Uterus (tissue), 4 donors: ENCODE measurements around the gene SRP9. TPM values are rescaled to one million over a fixed set of nuclear protein-coding genes. Genes with fewer than 3 reads are reported as not detected.
"Not testable (repeated sequence)": the region's sequence is repeated elsewhere in the genome, so short reads cannot be mapped to it uniquely, and the experiment has no call there.

Source experiments
- DNase-seq, 2 donors: peaks; one replicate each; pipeline ENCODE4 v3.0.0-alpha.2; 2019 to 2020
- H3K27ac ChIP-seq, 2 donors: fragments of 200-600 bp; sonication (generic); 1 replicate in 1 of 2; 2 replicates in 1 of 2; pipeline ENCODE4 v1.5.1; 2016 to 2018
- H3K27me3 ChIP-seq, 2 donors: fragments of 200-600 bp; sonication (generic); one replicate each; pipeline ENCODE4 v1.5.1; 2018 to 2019; ENCODE audit warnings: control low read depth in 1 of 2
- H3K36me3 ChIP-seq, 2 donors: fragments of 200-600 bp; sonication (generic); one replicate each; pipeline ENCODE4 v1.5.1; 2019; ENCODE audit warnings: control low read depth in 1 of 2
- H3K4me1 ChIP-seq, 2 donors: fragments of 200-600 bp; sonication (generic); one replicate each; pipeline ENCODE4 v1.5.1; 2018 to 2019; ENCODE audit warnings: control low read depth in 1 of 2
- H3K4me3 ChIP-seq, 2 donors: fragments of 200-600 bp; sonication (generic); 1 replicate in 1 of 2; 2 replicates in 1 of 2; pipeline ENCODE4 v1.5.1; 2018 to 2019; ENCODE audit warnings: mild to moderate bottlenecking in 1 of 2
- H3K9me3 ChIP-seq, 2 donors: fragments of 200-600 bp; sonication (generic); one replicate each; pipeline ENCODE4 v1.5.1; 2019; ENCODE audit warnings: control low read depth in 1 of 2
- POLR2A ChIP-seq, 2 donors: fragments of 450-650 bp; IDR thresholded peaks; one replicate each; pipeline ENCODE4 v1.6.1; 2016; ENCODE audit warnings: antibody characterized with exemption in 2 of 2, mild to moderate bottlenecking in 1 of 2, moderate library complexity in 1 of 2
- intact Hi-C: fragments of 100-400 bp; cut with DNase I; formaldehyde crosslinking; loops from one replicate; pipeline ENCODE4 v1.15.1; 2023; ENCODE audit warnings: low total_unique reads
- total RNA-seq, 4 donors: library from RNA; depleted of rRNA in 3 of 4; stranded (reverse); fragments of >200 nt in 3 of 4; gene quantifications; one replicate each; pipeline versions ENCODE4 v1.1.0 to v1.2.4, GENCODE V29; 2014 to 2023
- TF ChIP-seq, protein P1 (sequence below), 4 experiments: fragments of 200-600 bp in 2 of 4; fragments of 450-650 bp in 2 of 4; sonication (generic) in 2 of 4; IDR thresholded peaks; one replicate each; pipeline ENCODE4 v1.5.1; 2016 to 2019; ENCODE audit warnings: antibody characterized with exemption in 4 of 4, mild to moderate bottlenecking in 2 of 4, moderate library complexity in 1 of 4
- donor health status: DM: yes; HTN: yes; CAD: no.

The SRP9 gene
- total RNA-seq, 4 donors from 2014 or later, result 169 to 551 (median 202) TPM

GRCh38 chr1:225776294-225776693 is 1.3 kb upstream of the SRP9 start:
- Histone ChIP-seq H3K36me3 (no peaks in the 10 kb centered on the region), H3K27me3 (no peaks in the 10 kb centered on the region), H3K9me3 (no peaks in the 10 kb centered on the region), H3K27ac (peak overlapping the region; percentile 93 to 96), H3K4me1 (peaks cover 0 to 5% of the 10 kb centered on the region in 2 donors), H3K4me3 (no peak overlapping the region)
- no peak for TF ChIP-seq POLR2A (IDR thresholded peaks at IDR 0.05)
- TF ChIP-seq, protein P1, sequence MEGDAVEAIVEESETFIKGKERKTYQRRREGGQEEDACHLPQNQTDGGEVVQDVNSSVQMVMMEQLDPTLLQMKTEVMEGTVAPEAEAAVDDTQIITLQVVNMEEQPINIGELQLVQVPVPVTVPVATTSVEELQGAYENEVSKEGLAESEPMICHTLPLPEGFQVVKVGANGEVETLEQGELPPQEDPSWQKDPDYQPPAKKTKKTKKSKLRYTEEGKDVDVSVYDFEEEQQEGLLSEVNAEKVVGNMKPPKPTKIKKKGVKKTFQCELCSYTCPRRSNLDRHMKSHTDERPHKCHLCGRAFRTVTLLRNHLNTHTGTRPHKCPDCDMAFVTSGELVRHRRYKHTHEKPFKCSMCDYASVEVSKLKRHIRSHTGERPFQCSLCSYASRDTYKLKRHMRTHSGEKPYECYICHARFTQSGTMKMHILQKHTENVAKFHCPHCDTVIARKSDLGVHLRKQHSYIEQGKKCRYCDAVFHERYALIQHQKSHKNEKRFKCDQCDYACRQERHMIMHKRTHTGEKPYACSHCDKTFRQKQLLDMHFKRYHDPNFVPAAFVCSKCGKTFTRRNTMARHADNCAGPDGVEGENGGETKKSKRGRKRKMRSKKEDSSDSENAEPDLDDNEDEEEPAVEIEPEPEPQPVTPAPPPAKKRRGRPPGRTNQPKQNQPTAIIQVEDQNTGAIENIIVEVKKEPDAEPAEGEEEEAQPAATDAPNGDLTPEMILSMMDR (IDR thresholded peaks at IDR 0.05), result no peak
- no peak for DNase-seq
- intact Hi-C loops, result loop anchor here (10.0 kb wide), 2 partner anchors 121 to 301 kb away; partner anchors contain the start of gene ENAH

DNA sequence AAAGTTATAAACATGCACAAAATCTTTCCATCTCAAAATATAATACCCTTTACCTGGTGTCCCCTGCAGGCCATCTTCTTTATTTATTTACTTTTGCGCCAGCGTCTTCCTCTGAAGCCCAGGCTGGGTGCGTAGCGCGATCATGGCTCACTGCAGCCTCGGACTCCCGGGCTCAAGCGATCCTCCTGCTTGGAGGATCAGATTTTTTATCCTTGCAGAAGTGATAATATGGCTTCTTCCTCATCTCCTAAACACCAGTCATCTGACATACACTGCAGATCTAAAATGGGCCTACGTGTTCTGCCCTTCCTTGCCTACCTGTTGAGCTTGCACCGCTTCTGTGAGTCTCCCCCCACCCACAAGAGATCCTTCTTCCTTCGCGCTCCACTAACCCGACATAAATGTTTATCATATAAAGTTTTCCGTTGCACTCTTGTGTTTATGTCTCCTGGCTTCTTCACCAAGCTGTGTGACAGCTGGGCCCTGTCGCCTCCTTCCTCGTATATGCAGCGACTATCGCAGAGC is 506 bp upstream of the SRP9 start:
- Histone ChIP-seq H3K9me3 (no peaks in the 10 kb centered on the region), H3K27me3 (no peaks in the 10 kb centered on the region), H3K4me1 (peaks cover 0 to 5% of the 10 kb centered on the region in 2 donors), H3K36me3 (no peaks in the 10 kb centered on the region), H3K27ac (peak overlapping the region; percentile 93 to 96), H3K4me3 (peak overlapping the region; percentile 62 to 87)
- DNase-seq, result no peak
- TF ChIP-seq POLR2A (IDR thresholded peaks at IDR 0.05), result no peak
- TF ChIP-seq, protein P1 (IDR thresholded peaks at IDR 0.05), result no peak
- intact Hi-C loops, result loop anchor here (10.0 kb wide), 2 partner anchors 122 to 302 kb away; partner anchors contain the start of gene ENAH

DNA sequence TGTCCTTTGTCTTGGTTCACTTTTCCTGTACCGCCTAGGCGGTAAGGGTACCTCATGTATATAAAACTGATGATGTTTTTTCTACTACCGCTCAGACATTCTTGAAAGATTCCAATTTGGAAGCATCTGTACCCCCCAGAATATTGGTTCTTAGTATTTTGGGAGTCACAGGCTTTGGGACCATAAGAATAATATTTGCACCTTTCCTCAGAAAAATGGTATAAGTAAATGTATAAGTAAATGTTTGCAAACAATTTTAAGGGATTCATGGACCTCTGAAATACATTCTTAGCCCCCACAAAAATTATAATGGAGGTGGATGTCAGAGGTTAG is 677 bp downstream of the SRP9 start:
- Histone ChIP-seq H3K4me3 (peak overlapping the region; percentile 62 to 87), H3K4me1 (peaks cover 0 to 5% of the 10 kb centered on the region in 2 donors), H3K27ac (peak overlapping the region; percentile 93 to 96), H3K36me3 (no peaks in the 10 kb centered on the region), H3K27me3 (no peaks in the 10 kb centered on the region), H3K9me3 (no peaks in the 10 kb centered on the region)
- TF ChIP-seq POLR2A (IDR thresholded peaks at IDR 0.05), result no peak
- TF ChIP-seq, protein P1 (IDR thresholded peaks at IDR 0.05), result no peak
- no peak for DNase-seq
- intact Hi-C loops, result loop anchor here (10.0 kb wide), 2 partner anchors 124 to 304 kb away; partner anchors contain the start of gene ENAH

DNA sequence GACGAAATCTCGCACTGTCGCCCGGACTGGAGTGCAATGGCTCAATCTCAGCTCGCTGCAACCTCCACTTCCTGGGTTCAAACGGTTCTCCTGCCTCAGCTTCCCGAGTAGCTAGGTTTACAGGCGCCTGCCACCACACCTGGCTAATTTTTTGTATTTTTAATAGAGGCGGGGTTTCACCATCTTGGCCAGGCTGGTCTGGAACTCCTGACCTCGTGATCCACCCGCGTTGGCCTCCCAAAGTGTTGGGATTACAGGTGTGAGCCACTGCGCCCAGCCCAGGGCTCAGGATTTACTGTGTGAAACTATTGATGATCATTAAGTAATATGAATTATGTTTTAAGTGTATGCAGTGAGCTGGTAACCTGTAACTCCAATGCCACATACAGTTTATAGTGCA is 1.5 kb downstream of the SRP9 start:
- H3K36me3 ChIP-seq, H3K9me3 ChIP-seq, H3K27me3 ChIP-seq, H3K4me1 ChIP-seq, DNase-seq: not testable (repeated sequence)
- intact Hi-C loops, result loop anchor here (10.0 kb wide), 2 partner anchors 124 to 304 kb away; partner anchors contain the start of gene ENAH
- Histone ChIP-seq H3K27ac (peak overlapping the region in 1 of 2 donors; percentile 93), H3K4me3 (peak overlapping the region; percentile 62 to 87)

GRCh38 chr1:225780134-225780533 is 2.5 kb downstream of the SRP9 start:
- peaks cover 0 to 5% of the 10 kb centered on the region in 2 donors for H3K4me1 ChIP-seq
- TF ChIP-seq, protein P1 (IDR thresholded peaks at IDR 0.05), result no peak
- no peak for TF ChIP-seq POLR2A (IDR thresholded peaks at IDR 0.05)
- no peaks in the 10 kb centered on the region for H3K9me3 ChIP-seq
- intact Hi-C loops, result no loop called here
- no peaks in the 10 kb centered on the region for H3K27me3 ChIP-seq
- no peak for DNase-seq
- H3K4me3 ChIP-seq, result peak overlapping the region in 1 of 2 donors; percentile 87
- H3K36me3 ChIP-seq, result no peaks in the 10 kb centered on the region
- H3K27ac ChIP-seq, result no peak overlapping the region
